ENCODE measurements around the gene GABRB1. TPM values are rescaled to one million over a fixed set of nuclear protein-coding genes. Genes with fewer than 3 reads are reported as not detected.
"Not testable (repeated sequence)": the region's sequence is repeated elsewhere in the genome, so short reads cannot be mapped to it uniquely, and the experiment has no call there.

Gene GABRB1
- total RNA-seq, 1 donor from 2014 or later: not detected

DNA sequence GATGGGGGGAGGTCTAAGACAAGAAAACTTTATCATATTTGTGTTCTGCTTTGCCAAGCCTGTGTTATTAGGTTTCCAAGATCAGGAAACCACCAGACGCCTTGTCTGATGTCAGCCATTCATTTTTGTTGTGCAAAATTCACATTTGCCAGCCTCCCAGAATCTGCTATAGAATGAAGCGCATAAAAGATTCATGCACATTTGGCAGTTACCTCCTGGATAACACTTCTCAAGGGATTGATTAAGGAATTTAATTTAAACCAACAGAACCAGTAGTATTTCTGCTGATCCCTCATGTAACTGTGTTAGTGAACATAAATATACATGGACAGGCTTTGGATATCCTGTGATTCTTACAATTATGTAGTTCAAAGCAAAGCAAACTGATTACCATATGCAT is 244.2 kb downstream of the GABRB1 start:
- DNase-seq (no peak), ATAC-seq (ENCODE audit: low read depth) (no peak)
- intact Hi-C loops (cut with micrococcal nuclease): no loop called here
- Mint-ChIP-seq H3K36me3 (ENCODE audit: low read depth) (no peaks in the 10 kb centered on the region), H3K9me3 (peaks cover 2% of the 10 kb centered on the region), H3K4me1 (no peaks in the 10 kb centered on the region), H3K27ac (no peak overlapping the region), H3K4me3 (no peak overlapping the region), H3K27me3 (peaks cover 4% of the 10 kb centered on the region)
- ChIA-PET POLR2A (no interaction called here), CTCF (no interaction called here)
- TF ChIP-seq, protein P1, sequence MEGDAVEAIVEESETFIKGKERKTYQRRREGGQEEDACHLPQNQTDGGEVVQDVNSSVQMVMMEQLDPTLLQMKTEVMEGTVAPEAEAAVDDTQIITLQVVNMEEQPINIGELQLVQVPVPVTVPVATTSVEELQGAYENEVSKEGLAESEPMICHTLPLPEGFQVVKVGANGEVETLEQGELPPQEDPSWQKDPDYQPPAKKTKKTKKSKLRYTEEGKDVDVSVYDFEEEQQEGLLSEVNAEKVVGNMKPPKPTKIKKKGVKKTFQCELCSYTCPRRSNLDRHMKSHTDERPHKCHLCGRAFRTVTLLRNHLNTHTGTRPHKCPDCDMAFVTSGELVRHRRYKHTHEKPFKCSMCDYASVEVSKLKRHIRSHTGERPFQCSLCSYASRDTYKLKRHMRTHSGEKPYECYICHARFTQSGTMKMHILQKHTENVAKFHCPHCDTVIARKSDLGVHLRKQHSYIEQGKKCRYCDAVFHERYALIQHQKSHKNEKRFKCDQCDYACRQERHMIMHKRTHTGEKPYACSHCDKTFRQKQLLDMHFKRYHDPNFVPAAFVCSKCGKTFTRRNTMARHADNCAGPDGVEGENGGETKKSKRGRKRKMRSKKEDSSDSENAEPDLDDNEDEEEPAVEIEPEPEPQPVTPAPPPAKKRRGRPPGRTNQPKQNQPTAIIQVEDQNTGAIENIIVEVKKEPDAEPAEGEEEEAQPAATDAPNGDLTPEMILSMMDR (IDR thresholded peaks at IDR 0.05): no peak

DNA sequence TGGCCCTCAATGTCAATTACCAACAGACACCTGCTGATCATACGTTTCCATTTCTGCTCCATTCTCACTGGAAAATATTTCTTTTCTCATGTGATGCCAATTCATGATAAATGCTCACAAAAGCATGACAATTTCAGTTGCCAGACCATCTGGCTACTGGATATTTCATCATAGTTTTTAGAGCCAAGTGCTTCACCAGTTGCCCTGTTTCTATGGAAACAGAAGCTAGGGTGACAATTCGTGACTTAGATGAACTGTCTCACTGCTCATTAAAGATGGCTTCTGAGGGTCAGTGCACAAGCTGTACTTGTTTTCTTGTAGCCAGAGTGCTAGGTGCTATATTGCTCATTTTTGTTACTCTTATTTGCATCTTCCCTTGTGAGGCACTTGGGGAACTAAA is 247.3 kb downstream of the GABRB1 start:
- intact Hi-C loops (cut with micrococcal nuclease): no loop called here
- no peak for DNase-seq
- H3K9me3 Mint-ChIP-seq: peaks cover 2% of the 10 kb centered on the region
- no peak for ATAC-seq (ENCODE audit: low read depth)
- H3K27ac Mint-ChIP-seq: no peak overlapping the region
- H3K4me3 Mint-ChIP-seq: no peak overlapping the region
- CTCF ChIA-PET: no interaction called here
- H3K27me3 Mint-ChIP-seq: peaks cover 7% of the 10 kb centered on the region
- H3K4me1 Mint-ChIP-seq: no peaks in the 10 kb centered on the region
- no peaks in the 10 kb centered on the region for H3K36me3 Mint-ChIP-seq (ENCODE audit: low read depth)
- POLR2A ChIA-PET: no interaction called here
- TF ChIP-seq, protein P1 (IDR thresholded peaks at IDR 0.05): no peak

DNA sequence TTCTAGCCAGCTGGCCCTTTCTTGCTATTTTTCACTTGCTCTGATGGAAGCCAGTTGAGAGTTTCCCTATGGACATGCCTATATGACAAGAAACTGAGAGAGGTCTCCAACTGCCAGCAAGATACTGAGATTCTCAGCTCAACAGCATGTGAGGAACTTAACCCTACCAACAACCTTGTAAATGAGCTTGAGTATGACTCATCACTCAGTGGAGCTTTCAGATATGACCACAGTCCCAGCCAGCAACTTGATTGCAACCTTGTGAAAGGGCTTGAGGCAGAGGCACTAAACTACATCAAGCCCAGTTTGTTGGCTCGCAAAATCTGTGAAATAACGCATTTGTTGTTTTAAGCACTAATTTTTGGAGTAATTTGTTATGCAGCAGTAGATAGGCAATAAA is 256.4 kb downstream of the GABRB1 start:
- CTCF ChIA-PET: no interaction called here
- peaks cover 3% of the 10 kb centered on the region for H3K27me3 Mint-ChIP-seq
- ATAC-seq (ENCODE audit: low read depth): no peak

DNA sequence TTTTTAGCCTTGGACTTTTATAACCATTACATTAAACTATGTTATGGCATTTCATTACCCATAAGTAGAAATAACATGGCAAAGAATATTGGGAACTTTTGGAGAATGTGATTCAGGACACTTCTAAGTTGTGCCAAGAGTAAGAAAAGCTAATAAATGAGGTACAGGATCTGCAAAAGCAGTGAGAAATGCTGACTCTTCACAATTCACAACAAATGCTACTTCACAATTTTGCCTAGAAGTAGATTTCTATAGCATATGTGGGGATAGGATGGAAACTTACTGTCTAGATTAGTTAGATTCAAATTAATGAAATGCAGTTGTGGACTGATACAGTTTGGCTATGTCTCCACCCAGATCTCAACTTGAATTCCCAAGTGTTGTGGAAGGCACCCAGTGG is 258.4 kb downstream of the GABRB1 start:
- CTCF ChIA-PET: no interaction called here
- POLR2A ChIA-PET: no interaction called here
- no peaks in the 10 kb centered on the region for H3K9me3 Mint-ChIP-seq
- ATAC-seq (ENCODE audit: low read depth) (no peak), DNase-seq (no peak)
- intact Hi-C loops (cut with micrococcal nuclease): no loop called here
- H3K27ac Mint-ChIP-seq: no peak overlapping the region
- peaks cover 3% of the 10 kb centered on the region for H3K27me3 Mint-ChIP-seq
- no peaks in the 10 kb centered on the region for H3K4me1 Mint-ChIP-seq
- no peaks in the 10 kb centered on the region for H3K36me3 Mint-ChIP-seq (ENCODE audit: low read depth)
- no peak overlapping the region for H3K4me3 Mint-ChIP-seq
- TF ChIP-seq, protein P1 (IDR thresholded peaks at IDR 0.05): no peak

More for the DNA sequence above, 256.4 kb downstream of the GABRB1 start:
- no peak for DNase-seq
- Mint-ChIP-seq H3K4me3 (no peak overlapping the region), H3K36me3 (ENCODE audit: low read depth) (no peaks in the 10 kb centered on the region), H3K27ac (no peak overlapping the region), H3K9me3 (no peaks in the 10 kb centered on the region), H3K4me1 (no peaks in the 10 kb centered on the region)
- POLR2A ChIA-PET: no interaction called here
- TF ChIP-seq, protein P1 (IDR thresholded peaks at IDR 0.05): no peak
- intact Hi-C loops (cut with micrococcal nuclease): no loop called here

DNA sequence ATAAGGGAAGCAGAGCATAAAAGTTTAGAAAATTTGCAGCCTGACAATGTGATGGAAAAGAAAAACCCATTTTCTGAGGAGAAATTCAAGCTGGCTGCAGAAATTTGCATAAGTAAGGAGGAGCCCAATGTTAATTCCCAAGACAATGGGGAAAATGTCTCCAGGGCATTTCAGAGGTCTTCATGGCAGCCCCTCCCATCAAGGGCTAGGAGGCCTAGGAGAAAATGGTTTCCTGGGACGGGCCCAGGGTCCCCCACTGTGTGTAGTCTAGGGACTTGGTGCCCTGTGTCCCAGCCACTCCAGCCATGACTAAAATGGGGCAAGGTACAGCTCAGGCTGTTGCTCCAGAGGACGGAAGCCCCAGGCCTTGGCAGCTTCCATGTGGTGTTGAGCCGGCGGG is 259.5 kb downstream of the GABRB1 start:
- CTCF ChIA-PET; ATAC-seq (ENCODE audit: low read depth); H3K36me3 Mint-ChIP-seq (ENCODE audit: low read depth); H3K4me1 Mint-ChIP-seq; H3K27me3 Mint-ChIP-seq; POLR2A ChIA-PET; intact Hi-C loops (cut with micrococcal nuclease); DNase-seq; H3K27ac Mint-ChIP-seq; H3K4me3 Mint-ChIP-seq; H3K9me3 Mint-ChIP-seq: not testable (repeated sequence)

DNA sequence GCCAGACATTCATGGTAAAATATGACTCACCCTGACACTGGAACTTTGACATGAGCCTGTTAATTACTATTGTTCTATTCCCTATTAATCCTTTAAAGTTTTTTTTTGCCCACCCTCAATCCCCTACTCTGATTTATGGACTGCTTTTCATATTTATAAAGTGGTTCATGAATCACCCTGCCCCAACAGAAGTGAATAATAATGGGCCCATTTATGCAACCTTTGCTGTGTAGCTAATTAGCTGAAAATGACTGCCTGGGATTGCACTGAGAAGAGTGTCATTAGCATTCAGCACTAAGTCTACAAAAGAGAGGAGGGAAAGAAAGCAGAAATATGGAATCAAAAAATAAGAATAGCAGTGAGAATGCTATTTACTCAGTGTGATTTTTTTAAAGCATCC is 277.8 kb downstream of the GABRB1 start:
- no peak for DNase-seq
- no peak for ATAC-seq (ENCODE audit: low read depth)
- ChIA-PET CTCF (no interaction called here), POLR2A (no interaction called here)
- H3K9me3 Mint-ChIP-seq: no peaks in the 10 kb centered on the region
- TF ChIP-seq, protein P1 (IDR thresholded peaks at IDR 0.05): no peak
- H3K4me3 Mint-ChIP-seq: no peak overlapping the region
- no peaks in the 10 kb centered on the region for H3K36me3 Mint-ChIP-seq (ENCODE audit: low read depth)
- no peaks in the 10 kb centered on the region for H3K27me3 Mint-ChIP-seq
- intact Hi-C loops (cut with micrococcal nuclease): no loop called here
- no peaks in the 10 kb centered on the region for H3K4me1 Mint-ChIP-seq
- no peak overlapping the region for H3K27ac Mint-ChIP-seq

All from activated B cell treated with CpG ODN at 0.5 μM for 24 hours (primary cell).